Endothelial cell of umbilical vein (primary cell): ENCODE results near the gene LCN12. TPM values are rescaled to one million over a fixed set of nuclear protein-coding genes. Genes with fewer than 3 reads are reported as not detected.

Source experiments
- BruUV-seq: library from RNA; stranded (reverse); fragments of 400-500 nt; replicated peaks from 2 replicates; lab custom pipeline; 2021; lab: Mats Ljungman, UMichigan
- CTCF ChIA-PET: fragments of 300-600, 350-600 bp; sonication (Branson Sonifier 250); formaldehyde crosslinking; loops from one replicate; lab custom pipeline; 2021; ENCODE audit warnings: antibody characterized with exemption, inconsistent platforms; lab: Charles Lee
- POLR2A ChIA-PET: fragments of 300-600, 350-600 bp; sonication (Branson Sonifier 250); formaldehyde crosslinking; loops from one replicate; lab custom pipeline; 2021; ENCODE audit warnings: antibody characterized with exemption, inconsistent platforms; lab: Charles Lee
- DNase-seq: peaks from one replicate; pipeline ENCODE4 v3.0.0-alpha.2; 2011; ENCODE audit warnings: low read depth, low spot score
- FAIRE-seq: peaks from 2 replicates; lab custom pipeline; 2011; peaks lifted over from hg19 to GRCh38; lab: Jason Lieb, UNC
- H2AFZ ChIP-seq: 2 replicates; pipeline ENCODE4 v1.6.0; 2012; ENCODE audit warnings: low read depth, low read length, control low read depth, inconsistent platforms
- H3K27ac ChIP-seq: 2 replicates; pipeline ENCODE4 v1.5.1; 2011; ENCODE audit warnings: low read depth, mild to moderate bottlenecking, control low read depth, low read length, moderate library complexity; ENCODE audit not compliant: insufficient read depth
- H3K27me3 ChIP-seq, 2 experiments: 2 replicates each; pipeline versions ENCODE4 v1.6.0 to v1.6.1; 2011; ENCODE audit warnings: low read length in 2 of 2, mixed read lengths in 1 of 2; ENCODE audit not compliant: control insufficient read depth in 2 of 2, insufficient read depth in 2 of 2
- H3K36me3 ChIP-seq, 2 experiments: 2 replicates in 1 of 2; 3 replicates in 1 of 2; pipeline ENCODE4 v1.5.1; 2011; ENCODE audit warnings: low read length in 2 of 2, mild to moderate bottlenecking in 1 of 2, moderate library complexity in 1 of 2; ENCODE audit not compliant: control insufficient read depth in 2 of 2, insufficient read depth in 2 of 2; ENCODE audit errors: extremely low read depth in 1 of 2
- H3K4me1 ChIP-seq: 3 replicates; pipeline ENCODE4 v1.5.1; 2011; ENCODE audit warnings: mild to moderate bottlenecking, low read length; ENCODE audit not compliant: control insufficient read depth, insufficient read depth; ENCODE audit errors: extremely low read depth
- H3K4me2 ChIP-seq: 2 replicates; pipeline ENCODE4 v1.6.1; 2011; ENCODE audit warnings: low read length, control low read depth, mixed read lengths; ENCODE audit not compliant: insufficient read depth
- H3K4me3 ChIP-seq, 3 experiments: fragments of 200-600 bp in 1 of 3; sonication (generic), shearing (Covaris generic) in 1 of 3; replicated peaks in 1 of 3; 2 replicates each; pipeline ENCODE4 v1.5.1; 2011 to 2016; ENCODE audit warnings: control low read depth in 3 of 3, low read length in 3 of 3, mild to moderate bottlenecking in 2 of 3, inconsistent platforms in 1 of 3, low read depth in 1 of 3, moderate library complexity in 1 of 3; ENCODE audit not compliant: insufficient read depth in 1 of 3
- H3K79me2 ChIP-seq: 2 replicates; pipeline ENCODE4 v1.6.0; 2012; ENCODE audit warnings: low read length, inconsistent platforms; ENCODE audit not compliant: control insufficient read depth, insufficient read depth
- H3K9ac ChIP-seq: replicated peaks from 2 replicates; pipeline ENCODE3; 2011; ENCODE audit warnings: low read length, control low read depth; ENCODE audit not compliant: insufficient read depth; ENCODE audit errors: extremely low read depth
- H3K9me1 ChIP-seq: replicated peaks from 3 replicates; pipeline ENCODE4 v1.6.0; 2011; ENCODE audit warnings: mild to moderate bottlenecking, low read length; ENCODE audit not compliant: control insufficient read depth, insufficient read depth; ENCODE audit errors: extremely low read depth
- H3K9me3 ChIP-seq: replicated peaks from 2 replicates; pipeline ENCODE4 v1.5.1; 2012; ENCODE audit warnings: low read length, inconsistent platforms; ENCODE audit not compliant: control insufficient read depth, insufficient read depth
- H4K20me1 ChIP-seq: replicated peaks from 2 replicates; pipeline ENCODE3; 2011; ENCODE audit warnings: mild to moderate bottlenecking, low read length; ENCODE audit not compliant: control insufficient read depth, insufficient read depth; ENCODE audit errors: extremely low read depth
- EZH2 ChIP-seq: IDR thresholded peaks from 2 replicates; pipeline ENCODE4 v1.6.1; 2012; ENCODE audit warnings: borderline replicate concordance, low read depth, mild to moderate bottlenecking, moderate library complexity, low read length, inconsistent platforms; ENCODE audit not compliant: severe bottlenecking
- FOS ChIP-seq: IDR thresholded peaks from 2 replicates; pipeline ENCODE4 v1.6.1; 2011; ENCODE audit warnings: mild to moderate bottlenecking, low read length, moderate library complexity, borderline replicate concordance; ENCODE audit not compliant: insufficient read depth
- GATA2 ChIP-seq: IDR thresholded peaks from 2 replicates; pipeline ENCODE4 v1.7.0; 2011; ENCODE audit warnings: low read depth, mild to moderate bottlenecking, moderate library complexity, mixed read lengths, low read length; ENCODE audit not compliant: insufficient read length, insufficient read depth
- JUN ChIP-seq: IDR thresholded peaks from 2 replicates; pipeline ENCODE4 v1.6.1; 2011; ENCODE audit warnings: borderline replicate concordance, low read depth; ENCODE audit not compliant: insufficient read length, insufficient read depth
- MYC ChIP-seq: IDR thresholded peaks from one replicate; pipeline ENCODE4 v1.6.1; 2011; ENCODE audit warnings: mild to moderate bottlenecking, low read depth, low read length
- POLR2A ChIP-seq: IDR thresholded peaks from 2 replicates; pipeline ENCODE4 v1.6.1; 2012; ENCODE audit warnings: low read depth, mild to moderate bottlenecking, control low read depth, low read length
- POLR2AphosphoS5 ChIP-seq: IDR thresholded peaks from 2 replicates; pipeline ENCODE4 v1.6.1; 2012; ENCODE audit warnings: low read depth, mild to moderate bottlenecking, control low read depth, low read length, moderate library complexity; ENCODE audit not compliant: insufficient read depth
- dilution Hi-C: fragments of 300-500 bp; cut with MboI; formaldehyde crosslinking; loops from one replicate; pipeline ENCODE4 v1.15.0; 2019; ENCODE audit warnings: low sequenced_read_pairs; ENCODE audit not compliant: extremely low pct_ligation_motif_present
- intact Hi-C: fragments of 100-400 bp; cut with micrococcal nuclease; formaldehyde crosslinking; loops from one replicate; pipeline ENCODE4 v1.10.0; 2022
- polyA plus RNA-seq, 4 experiments: library from polyadenylated mRNA; depleted of rRNA in 3 of 4; stranded (reverse) in 3 of 4; unstranded in 1 of 4; fragments of >200 nt; gene quantifications; 2 replicates each; pipeline versions ENCODE4 v1.2.1 to v1.2.3, GENCODE V29; 2011 to 2012; ENCODE audit warnings: missing spikeins in 1 of 4
- total RNA-seq: library from RNA; stranded (reverse); gene quantifications from 2 replicates; pipeline ENCODE4 v1.2.3, GENCODE V29; 2021
- TF ChIP-seq, protein P1 (sequence below), 2 donors: IDR thresholded peaks; 1 replicate in 1 of 2; 2 replicates in 1 of 2; pipeline ENCODE4 v1.5.1; 2011; ENCODE audit warnings: low read length in 2 of 2, mild to moderate bottlenecking in 2 of 2, moderate library complexity in 2 of 2, control low read depth in 1 of 2, inconsistent platforms in 1 of 2, low read depth in 1 of 2; ENCODE audit not compliant: insufficient read depth in 1 of 2; ENCODE audit errors: extremely low read depth in 1 of 2
- TF ChIP-seq, protein P2 (sequence below): IDR thresholded peaks from 2 replicates; pipeline ENCODE4 v1.6.1; 2011; ENCODE audit not compliant: insufficient read depth, insufficient read length

The LCN12 gene
- total and polyA plus RNA-seq, 2 donors (not counting 3 experiments of a cell fraction or from before 2014, with no cell fraction given): 0.35 to 0.52 TPM

DNA sequence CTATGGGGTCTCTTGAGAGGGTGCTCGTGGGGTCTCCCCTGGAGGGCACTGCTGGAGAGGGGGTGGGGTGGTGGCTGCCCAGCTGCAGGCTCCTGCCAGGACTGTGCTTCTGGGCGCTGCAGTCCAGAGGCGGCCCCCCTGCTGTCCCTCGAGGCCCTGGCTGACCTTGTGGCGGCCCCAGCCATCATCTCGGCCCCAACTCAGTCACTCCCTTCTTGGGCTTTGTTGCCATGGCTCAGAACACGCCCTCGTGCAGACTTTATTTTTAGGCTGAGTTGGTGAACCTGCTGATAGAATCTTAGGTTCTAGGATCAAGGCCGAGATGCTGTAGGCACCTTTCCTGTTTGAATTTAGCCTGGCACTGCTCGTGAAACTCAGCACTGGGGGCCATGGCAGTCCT is 30.4 kb upstream of the LCN12 start:
- dilution Hi-C loops (no loop called here), intact Hi-C loops (no loop called here)
- Histone ChIP-seq H3K4me3 (no peak overlapping the region), H3K9me3 (no peaks in the 10 kb centered on the region), H3K4me2 (no peak overlapping the region), H3K27me3 (no peaks in the 10 kb centered on the region), H3K79me2 (no peaks in the 10 kb centered on the region), H3K4me1 (no peaks in the 10 kb centered on the region), H4K20me1 (no peaks in the 10 kb centered on the region), H3K36me3 (peaks cover 0 to 35% of the 10 kb centered on the region in 2 experiments), H3K27ac (no peak overlapping the region), H3K9ac (no peak overlapping the region), H3K9me1 (no peaks in the 10 kb centered on the region), H2AFZ (no peak overlapping the region)
- DNase-seq (no peak), FAIRE-seq (no peak)
- ChIA-PET POLR2A (no interaction called here), CTCF (no interaction called here)
- TF ChIP-seq, protein P1, sequence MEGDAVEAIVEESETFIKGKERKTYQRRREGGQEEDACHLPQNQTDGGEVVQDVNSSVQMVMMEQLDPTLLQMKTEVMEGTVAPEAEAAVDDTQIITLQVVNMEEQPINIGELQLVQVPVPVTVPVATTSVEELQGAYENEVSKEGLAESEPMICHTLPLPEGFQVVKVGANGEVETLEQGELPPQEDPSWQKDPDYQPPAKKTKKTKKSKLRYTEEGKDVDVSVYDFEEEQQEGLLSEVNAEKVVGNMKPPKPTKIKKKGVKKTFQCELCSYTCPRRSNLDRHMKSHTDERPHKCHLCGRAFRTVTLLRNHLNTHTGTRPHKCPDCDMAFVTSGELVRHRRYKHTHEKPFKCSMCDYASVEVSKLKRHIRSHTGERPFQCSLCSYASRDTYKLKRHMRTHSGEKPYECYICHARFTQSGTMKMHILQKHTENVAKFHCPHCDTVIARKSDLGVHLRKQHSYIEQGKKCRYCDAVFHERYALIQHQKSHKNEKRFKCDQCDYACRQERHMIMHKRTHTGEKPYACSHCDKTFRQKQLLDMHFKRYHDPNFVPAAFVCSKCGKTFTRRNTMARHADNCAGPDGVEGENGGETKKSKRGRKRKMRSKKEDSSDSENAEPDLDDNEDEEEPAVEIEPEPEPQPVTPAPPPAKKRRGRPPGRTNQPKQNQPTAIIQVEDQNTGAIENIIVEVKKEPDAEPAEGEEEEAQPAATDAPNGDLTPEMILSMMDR (IDR thresholded peaks at IDR 0.05; ENCODE audit: extremely low read depth in 1 of 2, insufficient read depth in 1 of 2, low read depth in 1 of 2, low read length in 2 of 2): no peak
- TF ChIP-seq JUN (no peak), POLR2A (no peak), FOS (no peak), EZH2 (no peak), GATA2 (no peak), MYC (no peak), POLR2AphosphoS5 (no peak)
- TF ChIP-seq, protein P2, sequence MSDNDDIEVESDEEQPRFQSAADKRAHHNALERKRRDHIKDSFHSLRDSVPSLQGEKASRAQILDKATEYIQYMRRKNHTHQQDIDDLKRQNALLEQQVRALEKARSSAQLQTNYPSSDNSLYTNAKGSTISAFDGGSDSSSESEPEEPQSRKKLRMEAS: no peak
- BruUV-seq: no TSS peak
